K562 (cell line): ENCODE measurements around the gene CHMP4B. TPM values are rescaled to one million over a fixed set of nuclear protein-coding genes. Genes with fewer than 3 reads are reported as not detected.

Experiments
- ATAC-seq: fragments of 200-7000 bp; cut with Tn5 transposase; 3 replicates; pipeline ENCODE4 v1.9.1; 2020; ENCODE audit warnings: moderate library complexity
- BruUV-seq: library from RNA; stranded (reverse); fragments of 400-500 nt; replicated peaks from 2 replicates; lab custom pipeline; 2021; lab: Mats Ljungman, UMichigan
- CTCF ChIA-PET: fragments of 300-600 bp; formaldehyde crosslinking; extraction: SDS; loops from one replicate; lab custom pipeline; 2021; ENCODE audit warnings: low intra/inter-chr PET ratio; lab: Yijun Ruan, JAX
- POLR2A ChIA-PET: fragments of 300-600, 350-650 bp; sonication (Branson Sonifier 250); formaldehyde crosslinking; extraction: SDS; loops from one replicate; lab custom pipeline; 2021; ENCODE audit warnings: antibody characterized with exemption, inconsistent platforms; lab: Yijun Ruan, JAX
- DNase-seq, 4 experiments: peaks; one replicate each; pipeline versions ENCODE4 v3.0.0 to v3.0.0-alpha.2; 2011 to 2018; ENCODE audit warnings: low spot score in 3 of 4, mixed read lengths in 3 of 4; ENCODE audit errors: extremely low read depth in 1 of 4
- FAIRE-seq: peaks from 2 replicates; lab custom pipeline; 2011; peaks lifted over from hg19 to GRCh38; lab: Jason Lieb, UNC
- H2AFZ ChIP-seq: 2 replicates; pipeline ENCODE4 v1.6.0; 2011; ENCODE audit warnings: low read depth, low read length, control low read depth, inconsistent platforms
- H3K27ac ChIP-seq: fragments of 200-600 bp; 3 replicates; pipeline ENCODE4 v1.8.0; 2011; ENCODE audit warnings: low read depth, mild to moderate bottlenecking, control low read depth, inconsistent platforms, low read length, moderate library complexity, mixed read lengths; ENCODE audit errors: extremely low read depth
- H3K27me3 ChIP-seq, 2 experiments: fragments of 300-600 bp in 1 of 2; 2 replicates in 1 of 2; 3 replicates in 1 of 2; pipeline versions ENCODE4 v1.6.0 to v1.8.0; 2011; ENCODE audit warnings: inconsistent platforms in 2 of 2, low read length in 2 of 2, mild to moderate bottlenecking in 1 of 2, mixed read lengths in 1 of 2, moderate library complexity in 1 of 2; ENCODE audit not compliant: control insufficient read depth in 2 of 2, insufficient read depth in 2 of 2
- H3K36me3 ChIP-seq: fragments of 300-600 bp; 3 replicates; pipeline ENCODE4 v1.8.0; 2011; ENCODE audit warnings: mild to moderate bottlenecking, low read length, inconsistent platforms; ENCODE audit not compliant: control insufficient read depth, insufficient read depth
- H3K4me1 ChIP-seq, 2 experiments: fragments of 200-600 bp in 1 of 2; replicated peaks in 1 of 2; 2 replicates in 1 of 2; 3 replicates in 1 of 2; pipeline versions ENCODE4 v1.5.1 to v1.8.0; 2011; ENCODE audit warnings: inconsistent platforms in 2 of 2, low read length in 2 of 2, mild to moderate bottlenecking in 1 of 2, mixed read lengths in 1 of 2, moderate library complexity in 1 of 2; ENCODE audit not compliant: control insufficient read depth in 2 of 2, insufficient read depth in 2 of 2
- H3K4me2 ChIP-seq: 2 replicates; pipeline ENCODE4 v1.6.1; 2011; ENCODE audit warnings: low read length, control low read depth, inconsistent platforms, mixed read lengths; ENCODE audit not compliant: insufficient read depth
- H3K4me3 ChIP-seq: fragments of 200-600 bp; sonication (generic), shearing (Covaris generic); 2 replicates; pipeline ENCODE4 v1.5.1; 2016; ENCODE audit warnings: control low read depth, inconsistent platforms
- H3K79me2 ChIP-seq: fragments of 200-600 bp; 3 replicates; pipeline ENCODE4 v1.8.0; 2011; ENCODE audit warnings: low read length, inconsistent platforms; ENCODE audit not compliant: control insufficient read depth, insufficient read depth
- H3K9ac ChIP-seq, 2 experiments: 2 replicates each; pipeline versions ENCODE4 v1.6.0 to v1.6.1; 2011; ENCODE audit warnings: low read depth in 2 of 2, low read length in 2 of 2, control low read depth in 1 of 2, inconsistent platforms in 1 of 2, mild to moderate bottlenecking in 1 of 2, mixed read lengths in 1 of 2; ENCODE audit not compliant: insufficient read depth in 1 of 2
- H3K9me1 ChIP-seq: one replicate; pipeline ENCODE4 v1.6.0; 2011; ENCODE audit warnings: inconsistent platforms, mild to moderate bottlenecking, low read length, moderate library complexity; ENCODE audit not compliant: control insufficient read depth, insufficient read depth
- H3K9me3 ChIP-seq: replicated peaks from 2 replicates; pipeline ENCODE4 v1.5.1; 2011; ENCODE audit warnings: low read depth, low read length, inconsistent platforms; ENCODE audit not compliant: control insufficient read depth, insufficient read depth
- H4K20me1 ChIP-seq: replicated peaks from 2 replicates; pipeline ENCODE4 v1.6.1; 2011; ENCODE audit warnings: low read length, inconsistent platforms, mixed read lengths; ENCODE audit not compliant: control insufficient read depth, insufficient read depth
- AFF1 ChIP-seq, 2 experiments: fragments of 450-650 bp; IDR thresholded peaks; 2 replicates each; pipeline ENCODE4 v1.6.1; 2018; ENCODE audit warnings: mild to moderate bottlenecking in 2 of 2, low read depth in 1 of 2; ENCODE audit not compliant: partially characterized antibody in 2 of 2
- ELF4 ChIP-seq: fragments of 450-650 bp; formaldehyde crosslinking; IDR thresholded peaks from 2 replicates; pipeline ENCODE4 v1.4.0; 2022; ENCODE audit warnings: missing genetic modification characterization
- POLR2B ChIP-seq: fragments of 450-650 bp; IDR thresholded peaks from 2 replicates; pipeline ENCODE4 v1.6.1; 2018; ENCODE audit warnings: low read depth; ENCODE audit not compliant: partially characterized antibody
- WGBS: fragments of 100-300 bp; shearing (Covaris generic); methylation state at CpG from one replicate; pipeline ENCODE4 v1.1.6; 2016; ENCODE audit warnings: low coverage, mixed read lengths; ENCODE audit not compliant: insufficient coverage; ENCODE audit errors: missing lambda C conversion rate; 5-methylcytosine and 5-hydroxymethylcytosine counted together
- in situ Hi-C: fragments of 300-500 bp; cut with MboI; formaldehyde crosslinking; loops from 4 replicates; pipeline ENCODE4 v1.15.0; 2018; ENCODE audit warnings: inconsistent platforms, mixed read lengths
- intact Hi-C: fragments of 100-400 bp; cut with micrococcal nuclease; formaldehyde crosslinking; loops from 2 replicates; pipeline ENCODE4 v1.14.2; 2022
- polyA plus RNA-seq, 8 experiments: library from polyadenylated mRNA; depleted of rRNA in 4 of 8; stranded (reverse) in 5 of 8; unstranded in 3 of 8; fragments of >200 nt; fragmentation: Nextera tagmentation in 2 of 8; fragmentation: Illumina TruSeq in 1 of 8; extraction: Ambion mirVana in 2 of 8; extraction: Trizol in 1 of 8; gene quantifications; 2 replicates each; pipeline versions ENCODE4 v1.2.1 to v1.2.3, GENCODE V29; 2011 to 2014; ENCODE audit warnings: inconsistent platforms in 1 of 8, missing spikeins in 1 of 8
- total RNA-seq, 7 experiments: library from RNA; depleted of rRNA in 6 of 7; stranded (reverse); fragments of >200 nt in 6 of 7; fragmentation: Illumina TruSeq in 2 of 7; extraction: Trizol in 2 of 7; gene quantifications; 2 replicates each; pipeline versions ENCODE4 v1.2.1 to v1.2.3, GENCODE V29; 2011 to 2021; ENCODE audit warnings: low replicate concordance in 1 of 7
- TF ChIP-seq, protein P1 (sequence below): fragments of 450-650 bp; IDR thresholded peaks from 2 replicates; pipeline ENCODE4 v1.7.0; 2016; ENCODE audit warnings: borderline replicate concordance

CHMP4B gene
- total and polyA plus RNA-seq, 9 of the 15 experiments (the other 6 are each of a cell fraction or from before 2014, with no cell fraction given) = 1.8 to 64.7 (median 31.8) TPM

- CTCF ChIA-PET = no interaction called here
- H4K20me1 ChIP-seq = peaks cover 12% of the 10 kb centered on the region
- DNase-seq (no peak), FAIRE-seq (no peak), ATAC-seq (no peak)
- no peaks in the 10 kb centered on the region for H3K27me3 ChIP-seq
- H3K9me1 ChIP-seq = no peaks in the 10 kb centered on the region
- no peak overlapping the region for H3K4me3 ChIP-seq
- peaks cover 67% of the 10 kb centered on the region; the same call in 2 of the 3 replicates for H3K79me2 ChIP-seq
- POLR2A ChIA-PET = no interaction called here
- in situ Hi-C loops = no loop called here
- H3K9ac ChIP-seq = no peak overlapping the region
- TF ChIP-seq, protein P1, sequence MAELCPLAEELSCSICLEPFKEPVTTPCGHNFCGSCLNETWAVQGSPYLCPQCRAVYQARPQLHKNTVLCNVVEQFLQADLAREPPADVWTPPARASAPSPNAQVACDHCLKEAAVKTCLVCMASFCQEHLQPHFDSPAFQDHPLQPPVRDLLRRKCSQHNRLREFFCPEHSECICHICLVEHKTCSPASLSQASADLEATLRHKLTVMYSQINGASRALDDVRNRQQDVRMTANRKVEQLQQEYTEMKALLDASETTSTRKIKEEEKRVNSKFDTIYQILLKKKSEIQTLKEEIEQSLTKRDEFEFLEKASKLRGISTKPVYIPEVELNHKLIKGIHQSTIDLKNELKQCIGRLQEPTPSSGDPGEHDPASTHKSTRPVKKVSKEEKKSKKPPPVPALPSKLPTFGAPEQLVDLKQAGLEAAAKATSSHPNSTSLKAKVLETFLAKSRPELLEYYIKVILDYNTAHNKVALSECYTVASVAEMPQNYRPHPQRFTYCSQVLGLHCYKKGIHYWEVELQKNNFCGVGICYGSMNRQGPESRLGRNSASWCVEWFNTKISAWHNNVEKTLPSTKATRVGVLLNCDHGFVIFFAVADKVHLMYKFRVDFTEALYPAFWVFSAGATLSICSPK = no peak
- TF ChIP-seq POLR2B (no peak), ELF4 (CRISPR knock-in tag) (no peak), AFF1 (IDR thresholded peaks at IDR 0.05; ENCODE audit: low read depth in 1 of 2, partially characterized antibody in 2 of 2) (no peak)
- H3K27ac ChIP-seq = no peak overlapping the region
- peaks cover 0 to 3% of the 10 kb centered on the region in 2 experiments; a peak in 3 of 5 replicates for H3K4me1 ChIP-seq
- intact Hi-C loops = no loop called here
- H3K4me2 ChIP-seq = no peak overlapping the region
- no peaks in the 10 kb centered on the region for H3K36me3 ChIP-seq
- no peak overlapping the region for H2AFZ ChIP-seq
- 85% methylated on average over 5 of the region's 5 CpGs for WGBS
- no peaks in the 10 kb centered on the region for H3K9me3 ChIP-seq
- no TSS peak for BruUV-seq
Measured at GRCh38 chr20:33822991-33823390, 11.8 kb downstream of the CHMP4B start.
